ENCODE data around the gene UBE3C. TPM values are rescaled to one million over a fixed set of nuclear protein-coding genes. Genes with fewer than 3 reads are reported as not detected.

Gene UBE3C
- total RNA-seq, 1 donor = 95.9 TPM

DNA sequence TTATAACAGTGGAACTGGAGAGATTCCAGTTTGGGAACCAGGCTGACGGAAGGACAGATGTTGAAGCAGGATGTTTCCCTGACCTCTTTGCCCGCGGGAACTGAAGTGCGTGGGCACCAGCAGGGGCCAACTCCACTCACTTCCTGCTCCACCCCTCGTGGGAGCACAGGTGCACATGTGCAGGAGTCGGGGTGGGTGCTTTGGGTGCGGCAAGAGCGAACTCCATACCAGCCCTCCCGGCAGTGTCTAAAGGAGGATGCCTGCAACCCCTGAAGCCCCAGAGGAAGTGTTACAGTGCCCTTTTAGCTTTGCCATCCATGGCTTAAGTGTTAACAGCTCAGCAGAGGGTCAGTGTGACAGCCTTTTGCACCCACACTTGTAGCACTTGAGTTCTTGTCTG lies 27.4 kb upstream of the UBE3C start:
- no peaks in the 10 kb centered on the region for H3K36me3 ChIP-seq (ENCODE audit: insufficient read depth, low read length)
- H3K4me2 ChIP-seq (ENCODE audit: insufficient read depth, low read length) = no peak overlapping the region
- no peaks in the 10 kb centered on the region for H3K9me3 ChIP-seq (ENCODE audit: low read depth, low read length)
- no peaks in the 10 kb centered on the region for H3K4me1 ChIP-seq (ENCODE audit: insufficient read depth, low read length)
- no peak for DNase-seq (ENCODE audit: insufficient read length, low spot score, missing footprints)
- H3K79me2 ChIP-seq (ENCODE audit: insufficient read depth, low read length) = no peaks in the 10 kb centered on the region
- H3K4me3 ChIP-seq (ENCODE audit: insufficient read depth, low read length) = no peak overlapping the region
- TF ChIP-seq, protein P1, sequence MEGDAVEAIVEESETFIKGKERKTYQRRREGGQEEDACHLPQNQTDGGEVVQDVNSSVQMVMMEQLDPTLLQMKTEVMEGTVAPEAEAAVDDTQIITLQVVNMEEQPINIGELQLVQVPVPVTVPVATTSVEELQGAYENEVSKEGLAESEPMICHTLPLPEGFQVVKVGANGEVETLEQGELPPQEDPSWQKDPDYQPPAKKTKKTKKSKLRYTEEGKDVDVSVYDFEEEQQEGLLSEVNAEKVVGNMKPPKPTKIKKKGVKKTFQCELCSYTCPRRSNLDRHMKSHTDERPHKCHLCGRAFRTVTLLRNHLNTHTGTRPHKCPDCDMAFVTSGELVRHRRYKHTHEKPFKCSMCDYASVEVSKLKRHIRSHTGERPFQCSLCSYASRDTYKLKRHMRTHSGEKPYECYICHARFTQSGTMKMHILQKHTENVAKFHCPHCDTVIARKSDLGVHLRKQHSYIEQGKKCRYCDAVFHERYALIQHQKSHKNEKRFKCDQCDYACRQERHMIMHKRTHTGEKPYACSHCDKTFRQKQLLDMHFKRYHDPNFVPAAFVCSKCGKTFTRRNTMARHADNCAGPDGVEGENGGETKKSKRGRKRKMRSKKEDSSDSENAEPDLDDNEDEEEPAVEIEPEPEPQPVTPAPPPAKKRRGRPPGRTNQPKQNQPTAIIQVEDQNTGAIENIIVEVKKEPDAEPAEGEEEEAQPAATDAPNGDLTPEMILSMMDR (IDR thresholded peaks at IDR 0.05; ENCODE audit: extremely low read depth, low read depth, low read length) = no peak
- no peak overlapping the region for H3K27ac ChIP-seq (ENCODE audit: low read depth, low read length)
- no peaks in the 10 kb centered on the region for H3K27me3 ChIP-seq (ENCODE audit: insufficient read depth, low read length)
- no peaks in the 10 kb centered on the region for H4K20me1 ChIP-seq (ENCODE audit: insufficient read depth, low read length)
- H2AFZ ChIP-seq (ENCODE audit: low read length) = no peak overlapping the region

DNA sequence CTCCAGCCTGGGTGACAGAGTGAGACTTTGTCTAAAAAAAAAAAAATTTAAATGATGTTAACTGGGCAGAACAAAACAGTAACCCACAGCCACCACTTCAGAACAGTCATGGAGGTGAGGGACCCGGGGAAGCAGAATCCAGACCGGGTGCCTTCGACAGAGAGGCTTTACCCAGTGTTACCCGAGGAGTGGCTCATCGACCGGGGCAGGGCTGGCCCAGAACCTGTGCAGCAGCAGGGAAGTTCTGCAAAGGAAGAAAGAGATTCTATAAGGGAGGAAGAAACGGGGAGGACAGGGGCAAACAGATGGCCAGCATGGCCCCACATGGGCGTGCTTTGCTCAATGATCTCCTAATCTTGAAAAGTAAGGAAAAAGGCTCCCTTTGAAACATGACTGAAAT lies 26.0 kb upstream of the UBE3C start:
- no peaks in the 10 kb centered on the region for H3K9me3 ChIP-seq (ENCODE audit: low read depth, low read length)
- no peak overlapping the region for H2AFZ ChIP-seq (ENCODE audit: low read length)
- H4K20me1 ChIP-seq (ENCODE audit: insufficient read depth, low read length) = no peaks in the 10 kb centered on the region
- no peak overlapping the region for H3K4me3 ChIP-seq (ENCODE audit: insufficient read depth, low read length)
- no peaks in the 10 kb centered on the region for H3K36me3 ChIP-seq (ENCODE audit: insufficient read depth, low read length)
- no peak overlapping the region for H3K27ac ChIP-seq (ENCODE audit: low read depth, low read length)
- DNase-seq (ENCODE audit: insufficient read length, low spot score, missing footprints) = no peak
- H3K27me3 ChIP-seq (ENCODE audit: insufficient read depth, low read length) = no peaks in the 10 kb centered on the region
- no peaks in the 10 kb centered on the region for H3K4me1 ChIP-seq (ENCODE audit: insufficient read depth, low read length)
- TF ChIP-seq, protein P1 (IDR thresholded peaks at IDR 0.05; ENCODE audit: extremely low read depth, low read depth, low read length) = no peak
- H3K79me2 ChIP-seq (ENCODE audit: insufficient read depth, low read length) = no peaks in the 10 kb centered on the region
- H3K4me2 ChIP-seq (ENCODE audit: insufficient read depth, low read length) = no peak overlapping the region

DNA sequence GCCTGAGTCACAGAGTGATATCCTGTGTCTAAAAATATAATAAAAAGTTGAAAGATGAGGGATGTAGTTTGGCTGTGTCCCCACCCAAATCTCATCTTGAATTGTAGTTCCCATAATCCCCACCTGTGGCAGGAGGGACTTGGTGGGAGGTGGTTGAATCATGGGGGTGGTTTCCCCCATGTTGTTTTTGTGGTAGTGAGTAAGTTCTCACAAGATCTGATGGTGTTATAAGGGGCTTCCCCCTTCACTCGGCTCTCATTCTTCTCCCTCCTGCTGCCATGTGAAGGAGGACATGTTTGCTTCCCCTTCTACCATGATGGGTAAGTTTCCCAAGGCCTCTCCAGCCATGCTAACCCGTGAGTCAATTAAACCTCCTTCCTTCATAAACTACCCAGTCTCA lies 25.1 kb upstream of the UBE3C start:
- peak; percentile 32 for DNase-seq (ENCODE audit: insufficient read length, low spot score, missing footprints)
- H3K79me2 ChIP-seq (ENCODE audit: insufficient read depth, low read length) = no peaks in the 10 kb centered on the region
- H3K4me1 ChIP-seq (ENCODE audit: insufficient read depth, low read length) = no peaks in the 10 kb centered on the region
- no peak overlapping the region for H3K4me3 ChIP-seq (ENCODE audit: insufficient read depth, low read length)
- H3K27ac ChIP-seq (ENCODE audit: low read depth, low read length) = no peak overlapping the region
- no peaks in the 10 kb centered on the region for H3K36me3 ChIP-seq (ENCODE audit: insufficient read depth, low read length)
- no peaks in the 10 kb centered on the region for H4K20me1 ChIP-seq (ENCODE audit: insufficient read depth, low read length)
- no peaks in the 10 kb centered on the region for H3K9me3 ChIP-seq (ENCODE audit: low read depth, low read length)
- no peaks in the 10 kb centered on the region for H3K27me3 ChIP-seq (ENCODE audit: insufficient read depth, low read length)
- H2AFZ ChIP-seq (ENCODE audit: low read length) = no peak overlapping the region
- no peak overlapping the region for H3K4me2 ChIP-seq (ENCODE audit: insufficient read depth, low read length)
- TF ChIP-seq, protein P1 (IDR thresholded peaks at IDR 0.05; ENCODE audit: extremely low read depth, low read depth, low read length) = no peak

DNA sequence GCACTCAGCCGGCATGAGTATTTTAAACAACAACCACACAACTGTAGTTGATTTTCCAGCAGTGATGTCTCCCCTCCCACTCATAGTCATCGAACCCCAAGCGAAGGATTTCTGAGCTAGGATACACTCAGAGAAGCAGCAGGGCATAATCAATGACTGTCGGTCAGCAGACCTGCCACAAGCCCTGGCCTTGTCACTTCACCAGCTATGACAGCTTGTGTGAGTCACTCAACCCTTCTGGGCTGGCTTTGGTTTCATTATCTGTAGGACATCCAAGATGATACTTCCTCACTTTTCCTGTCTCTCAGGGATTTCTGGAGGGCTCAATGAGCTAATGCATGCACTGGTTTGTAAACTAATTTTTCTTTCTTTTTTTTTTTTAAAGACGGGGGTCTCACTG lies 22.0 kb upstream of the UBE3C start:
- no peak overlapping the region for H3K27ac ChIP-seq (ENCODE audit: low read depth, low read length)
- H3K36me3 ChIP-seq (ENCODE audit: insufficient read depth, low read length) = no peaks in the 10 kb centered on the region
- H3K4me2 ChIP-seq (ENCODE audit: insufficient read depth, low read length) = no peak overlapping the region
- no peaks in the 10 kb centered on the region for H3K4me1 ChIP-seq (ENCODE audit: insufficient read depth, low read length)
- TF ChIP-seq, protein P1 (IDR thresholded peaks at IDR 0.05; ENCODE audit: extremely low read depth, low read depth, low read length) = no peak
- H4K20me1 ChIP-seq (ENCODE audit: insufficient read depth, low read length) = no peaks in the 10 kb centered on the region
- H2AFZ ChIP-seq (ENCODE audit: low read length) = no peak overlapping the region
- peak; percentile 9 for DNase-seq (ENCODE audit: insufficient read length, low spot score, missing footprints)
- H3K9me3 ChIP-seq (ENCODE audit: low read depth, low read length) = no peaks in the 10 kb centered on the region
- H3K27me3 ChIP-seq (ENCODE audit: insufficient read depth, low read length) = no peaks in the 10 kb centered on the region
- H3K4me3 ChIP-seq (ENCODE audit: insufficient read depth, low read length) = no peak overlapping the region
- no peaks in the 10 kb centered on the region for H3K79me2 ChIP-seq (ENCODE audit: insufficient read depth, low read length)
